DMS153 treated with DMSO at 0.1 percent for 48 hours (cell line): ENCODE data around the gene DLL1.
"Not testable (repeated sequence)": the region's sequence is repeated elsewhere in the genome, so short reads cannot be mapped to it uniquely, and the experiment has no call there.

Experiments
- DNase-seq: peaks from one replicate; lab custom pipeline; 2025; ENCODE audit not compliant: unreplicated experiment; lab: John Stamatoyannopoulos, UW

The DLL1 gene

GRCh38 chr6:170269151-170269845, 21.6 kb downstream of the DLL1 start:
- DNase-seq = peak; percentile 92

- DNase-seq = no peak
These were observed 22.4 kb downstream of the DLL1 start for GRCh38 chr6:170268216-170269129.

GRCh38 chr6:170267688-170268087, 23.2 kb downstream of the DLL1 start:
- DNase-seq = no peak

- DNase-seq = no peak
These were observed 24.6 kb downstream of the DLL1 start for GRCh38 chr6:170266061-170266825.

GRCh38 chr6:170265655-170266054, 25.2 kb downstream of the DLL1 start:
- DNase-seq = peak; percentile 77

GRCh38 chr6:170264644-170265043, 26.2 kb downstream of the DLL1 start:
- not testable (repeated sequence) for DNase-seq

GRCh38 chr6:170264086-170264485, 26.8 kb downstream of the DLL1 start:
- DNase-seq = no peak

- DNase-seq = no peak
These were observed 27.5 kb downstream of the DLL1 start for GRCh38 chr6:170263410-170263809.

- DNase-seq = no peak
These were observed 28.3 kb downstream of the DLL1 start for GRCh38 chr6:170262489-170263088.

GRCh38 chr6:170261643-170262488, 29.0 kb downstream of the DLL1 start:
- DNase-seq = no peak

- DNase-seq = no peak
These were observed 30.2 kb downstream of the DLL1 start for GRCh38 chr6:170260686-170261085.

- DNase-seq = no peak
These were observed 31.6 kb downstream of the DLL1 start for GRCh38 chr6:170259278-170259677.

- DNase-seq = no peak
These were observed 32.5 kb downstream of the DLL1 start for GRCh38 chr6:170258407-170258806.

GRCh38 chr6:170257376-170257775, 33.5 kb downstream of the DLL1 start:
- no peak for DNase-seq

- no peak for DNase-seq
These were observed 34.2 kb downstream of the DLL1 start for GRCh38 chr6:170256641-170257040.

- DNase-seq = no peak
These were observed 35.3 kb downstream of the DLL1 start for GRCh38 chr6:170255426-170256125.

- DNase-seq = no peak
These were observed 36.3 kb downstream of the DLL1 start for GRCh38 chr6:170254315-170255213.

GRCh38 chr6:170253910-170254269, 37.0 kb downstream of the DLL1 start:
- no peak for DNase-seq
